GM19240 (cell line): ENCODE data around the gene KCNJ10.
"Not testable (repeated sequence)": the region's sequence is repeated elsewhere in the genome, so short reads cannot be mapped to it uniquely, and the experiment has no call there.

Source experiments
- DNase-seq: peaks from one replicate; pipeline ENCODE4 v3.0.0; 2011; ENCODE audit warnings: low spot score; ENCODE audit not compliant: insufficient read length

The KCNJ10 gene

GRCh38 chr1:160069460-160070231 is at the start of gene KCNJ10:
Gene KCNJ10, minus strand, starts transcription at chr1:160070160. Its CDS starts 27,628 bp downstream, at chr1:160042532.
- DNase-seq = no peak

- no peak for DNase-seq
Measured at GRCh38 chr1:160118928-160119327, 49.0 kb upstream of the KCNJ10 start.

- DNase-seq = no peak
Measured at GRCh38 chr1:160117709-160118183, 47.8 kb upstream of the KCNJ10 start.

GRCh38 chr1:160117300-160117699 is 47.3 kb upstream of the KCNJ10 start:
- DNase-seq = no peak

- no peak for DNase-seq
Measured at GRCh38 chr1:160116283-160117147, 46.6 kb upstream of the KCNJ10 start.

- no peak for DNase-seq
Measured at GRCh38 chr1:160115545-160116282, 45.8 kb upstream of the KCNJ10 start, which contains the start of gene ATP1A2. Gene ATP1A2, plus strand, starts transcription at chr1:160115759. Its CDS starts 103 bp downstream, at chr1:160115862.

- no peak for DNase-seq
Measured at GRCh38 chr1:160114085-160114484, 44.1 kb upstream of the KCNJ10 start.

- no peak for DNase-seq
Measured at GRCh38 chr1:160113407-160113806, 43.4 kb upstream of the KCNJ10 start.

GRCh38 chr1:160112357-160112756 is 42.4 kb upstream of the KCNJ10 start:
- DNase-seq = no peak

- DNase-seq = not testable (repeated sequence)
Measured at GRCh38 chr1:160111462-160111861, 41.5 kb upstream of the KCNJ10 start.

- no peak for DNase-seq
Measured at GRCh38 chr1:160109686-160110085, 39.7 kb upstream of the KCNJ10 start.

- DNase-seq = no peak
Measured at GRCh38 chr1:160108888-160109662, 39.1 kb upstream of the KCNJ10 start.

- DNase-seq = no peak
Measured at GRCh38 chr1:160107512-160107911, 37.6 kb upstream of the KCNJ10 start.

- no peak for DNase-seq
Measured at GRCh38 chr1:160105155-160105554, 35.2 kb upstream of the KCNJ10 start.

- DNase-seq = no peak
Measured at GRCh38 chr1:160104486-160104885, 34.5 kb upstream of the KCNJ10 start.

- no peak for DNase-seq
Measured at GRCh38 chr1:160103658-160104408, 33.9 kb upstream of the KCNJ10 start.

- DNase-seq = no peak
Measured at GRCh38 chr1:160101717-160102522, 32.0 kb upstream of the KCNJ10 start.

GRCh38 chr1:160101037-160101716 is 31.2 kb upstream of the KCNJ10 start:
- peak; percentile 84 for DNase-seq
